WERI-Rb-1 (cell line): Measurements from ENCODE around the gene IQSEC1.
"Not testable (repeated sequence)": the region's sequence is repeated elsewhere in the genome, so short reads cannot be mapped to it uniquely, and the experiment has no call there.

Experiments used
- DNase-seq: peaks from one replicate; pipeline ENCODE4 v3.0.0-alpha.2; 2020
- H3K27ac ChIP-seq: fragments of 250-450 bp; sonication (Bioruptor Pico); 2 replicates; pipeline ENCODE4 v1.5.1; 2020; ENCODE audit warnings: mild to moderate bottlenecking, moderate library complexity
- H3K27me3 ChIP-seq: fragments of 250-450 bp; sonication (Bioruptor Pico); 2 replicates; pipeline ENCODE4 v1.5.1; 2021; ENCODE audit warnings: mild to moderate bottlenecking, low read depth, moderate library complexity; ENCODE audit not compliant: insufficient read depth, severe bottlenecking
- H3K36me3 ChIP-seq: fragments of 250-450 bp; sonication (Bioruptor Pico); 2 replicates; pipeline ENCODE4 v1.5.1; 2020; ENCODE audit warnings: mild to moderate bottlenecking, moderate library complexity
- H3K4me3 ChIP-seq: 2 replicates; pipeline ENCODE4 v1.5.1; 2011; ENCODE audit warnings: low read depth, mild to moderate bottlenecking, control low read depth, low read length
- H3K9me3 ChIP-seq: fragments of 250-450 bp; sonication (Bioruptor Pico); 2 replicates; pipeline ENCODE4 v1.5.1; 2021; ENCODE audit warnings: mild to moderate bottlenecking, moderate library complexity; ENCODE audit not compliant: severe bottlenecking
- TF ChIP-seq, protein P1 (sequence below): IDR thresholded peaks from 2 replicates; pipeline ENCODE4 v1.5.1; 2011; ENCODE audit warnings: low read depth, mild to moderate bottlenecking, control low read depth, inconsistent platforms, low read length

IQSEC1 gene

DNA sequence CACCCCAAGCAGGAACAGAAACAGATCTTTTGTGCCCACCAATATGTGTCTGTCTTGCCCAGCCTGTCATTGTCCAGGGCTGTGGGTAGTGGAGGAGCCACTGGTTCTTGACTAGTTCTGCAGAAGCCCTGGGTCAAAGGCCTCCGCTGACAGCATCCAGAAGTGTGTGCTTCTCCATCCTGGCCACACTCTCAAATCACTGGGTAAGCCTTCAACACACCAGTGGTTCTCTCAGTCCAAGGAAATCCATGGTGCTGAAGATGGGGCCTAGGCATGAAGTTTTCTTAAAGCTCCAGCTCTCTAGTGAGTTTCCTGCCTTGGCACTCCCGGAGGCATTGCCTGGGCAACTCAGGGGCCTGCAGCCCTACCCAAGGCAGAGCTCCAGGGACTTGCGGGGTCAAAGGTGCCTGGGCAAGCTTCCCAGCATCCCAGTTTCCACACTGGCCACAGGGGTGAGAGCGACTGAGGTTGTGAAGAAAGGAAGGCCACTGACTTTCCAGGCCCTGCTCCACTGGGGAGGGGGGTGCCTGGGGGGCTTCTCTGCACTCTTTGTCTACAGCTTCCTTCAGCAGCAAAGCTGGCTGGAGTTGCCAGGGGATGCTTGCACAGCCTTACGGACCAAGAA lies 193.9 kb downstream of the IQSEC1 start:
- no peak for DNase-seq
- H3K9me3 ChIP-seq = no peaks in the 10 kb centered on the region
- TF ChIP-seq, protein P1, sequence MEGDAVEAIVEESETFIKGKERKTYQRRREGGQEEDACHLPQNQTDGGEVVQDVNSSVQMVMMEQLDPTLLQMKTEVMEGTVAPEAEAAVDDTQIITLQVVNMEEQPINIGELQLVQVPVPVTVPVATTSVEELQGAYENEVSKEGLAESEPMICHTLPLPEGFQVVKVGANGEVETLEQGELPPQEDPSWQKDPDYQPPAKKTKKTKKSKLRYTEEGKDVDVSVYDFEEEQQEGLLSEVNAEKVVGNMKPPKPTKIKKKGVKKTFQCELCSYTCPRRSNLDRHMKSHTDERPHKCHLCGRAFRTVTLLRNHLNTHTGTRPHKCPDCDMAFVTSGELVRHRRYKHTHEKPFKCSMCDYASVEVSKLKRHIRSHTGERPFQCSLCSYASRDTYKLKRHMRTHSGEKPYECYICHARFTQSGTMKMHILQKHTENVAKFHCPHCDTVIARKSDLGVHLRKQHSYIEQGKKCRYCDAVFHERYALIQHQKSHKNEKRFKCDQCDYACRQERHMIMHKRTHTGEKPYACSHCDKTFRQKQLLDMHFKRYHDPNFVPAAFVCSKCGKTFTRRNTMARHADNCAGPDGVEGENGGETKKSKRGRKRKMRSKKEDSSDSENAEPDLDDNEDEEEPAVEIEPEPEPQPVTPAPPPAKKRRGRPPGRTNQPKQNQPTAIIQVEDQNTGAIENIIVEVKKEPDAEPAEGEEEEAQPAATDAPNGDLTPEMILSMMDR = no peak
- no peak overlapping the region for H3K4me3 ChIP-seq
- H3K27ac ChIP-seq = no peak overlapping the region
- H3K27me3 ChIP-seq = no peaks in the 10 kb centered on the region
- no peaks in the 10 kb centered on the region for H3K36me3 ChIP-seq

DNA sequence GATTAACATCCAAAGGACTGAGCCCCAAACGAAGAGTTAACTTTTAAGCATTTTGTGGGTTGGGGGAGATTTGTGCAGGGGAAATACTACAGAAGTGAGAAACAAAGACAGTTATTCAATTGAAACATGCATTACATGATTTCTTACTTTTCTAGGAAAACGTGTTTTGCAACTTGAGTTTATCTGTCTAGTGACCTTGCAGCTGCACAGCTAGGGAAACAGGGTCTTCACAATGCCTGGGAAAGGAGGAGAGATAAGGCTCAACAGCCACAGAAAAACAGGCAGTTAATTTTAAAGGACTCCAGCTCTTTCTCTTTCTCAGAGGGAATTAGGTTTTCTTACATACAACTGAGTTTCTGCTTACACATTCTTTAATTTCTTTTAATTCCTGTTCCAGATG lies 194.5 kb downstream of the IQSEC1 start:
- DNase-seq, H3K9me3 ChIP-seq, H3K27me3 ChIP-seq: not testable (repeated sequence)

DNA sequence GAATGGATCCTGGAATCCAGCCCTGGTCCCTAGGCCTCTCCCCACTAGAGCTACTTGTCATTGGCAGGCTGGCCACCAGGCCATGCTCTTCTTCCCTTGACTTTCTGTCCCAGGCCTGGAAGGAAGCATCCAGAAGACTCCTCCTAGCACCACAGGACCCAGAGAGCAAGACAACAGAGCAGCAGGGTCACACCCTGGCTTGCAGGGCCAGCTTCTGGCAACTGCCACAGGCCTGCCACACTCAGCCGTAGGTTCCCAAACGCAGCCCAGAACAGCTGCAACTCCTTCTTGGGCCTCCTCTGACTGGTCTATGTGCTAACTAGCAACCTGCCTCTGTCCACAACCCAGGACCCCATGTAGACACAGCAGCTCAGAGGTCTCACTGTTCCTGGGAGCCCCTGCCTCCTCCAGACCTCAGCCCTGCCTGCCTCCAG lies 195.1 kb downstream of the IQSEC1 start:
- TF ChIP-seq, protein P1 = 0 out of 2 replicates have a peak, but pooled peaks have one; percentile 3
- DNase-seq = no peak
- H3K27ac ChIP-seq = no peak overlapping the region
- no peaks in the 10 kb centered on the region for H3K9me3 ChIP-seq
- H3K36me3 ChIP-seq = no peaks in the 10 kb centered on the region
- no peak overlapping the region for H3K4me3 ChIP-seq
- H3K27me3 ChIP-seq = no peaks in the 10 kb centered on the region

More for the DNA sequence above, 194.5 kb downstream of the IQSEC1 start:
- H3K27ac ChIP-seq, H3K36me3 ChIP-seq, H3K4me3 ChIP-seq: not testable (repeated sequence)

DNA sequence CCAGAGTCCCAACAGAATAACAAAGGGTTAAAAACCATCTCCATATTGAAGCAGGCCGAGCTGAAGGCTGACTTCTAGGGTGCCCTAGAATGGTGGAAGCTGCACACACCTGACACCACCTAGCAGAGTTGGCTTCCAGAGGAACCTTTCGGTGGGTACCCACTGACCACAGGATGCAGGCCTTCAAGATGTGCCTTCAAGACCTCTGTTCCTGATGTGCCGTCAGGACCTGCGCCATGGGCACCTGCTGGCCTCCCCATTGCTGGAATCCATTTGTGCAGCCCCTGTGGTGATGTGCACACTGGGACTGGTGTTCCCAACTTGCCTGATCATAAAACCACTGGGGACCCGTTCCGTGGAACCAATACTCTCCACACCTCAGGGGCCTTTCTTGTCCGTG lies 196.2 kb downstream of the IQSEC1 start:
- Histone ChIP-seq H3K9me3 (no peaks in the 10 kb centered on the region), H3K27me3 (no peaks in the 10 kb centered on the region), H3K4me3 (no peak overlapping the region), H3K36me3 (no peaks in the 10 kb centered on the region), H3K27ac (no peak overlapping the region)
- TF ChIP-seq, protein P1 = no peak
- no peak for DNase-seq

DNA sequence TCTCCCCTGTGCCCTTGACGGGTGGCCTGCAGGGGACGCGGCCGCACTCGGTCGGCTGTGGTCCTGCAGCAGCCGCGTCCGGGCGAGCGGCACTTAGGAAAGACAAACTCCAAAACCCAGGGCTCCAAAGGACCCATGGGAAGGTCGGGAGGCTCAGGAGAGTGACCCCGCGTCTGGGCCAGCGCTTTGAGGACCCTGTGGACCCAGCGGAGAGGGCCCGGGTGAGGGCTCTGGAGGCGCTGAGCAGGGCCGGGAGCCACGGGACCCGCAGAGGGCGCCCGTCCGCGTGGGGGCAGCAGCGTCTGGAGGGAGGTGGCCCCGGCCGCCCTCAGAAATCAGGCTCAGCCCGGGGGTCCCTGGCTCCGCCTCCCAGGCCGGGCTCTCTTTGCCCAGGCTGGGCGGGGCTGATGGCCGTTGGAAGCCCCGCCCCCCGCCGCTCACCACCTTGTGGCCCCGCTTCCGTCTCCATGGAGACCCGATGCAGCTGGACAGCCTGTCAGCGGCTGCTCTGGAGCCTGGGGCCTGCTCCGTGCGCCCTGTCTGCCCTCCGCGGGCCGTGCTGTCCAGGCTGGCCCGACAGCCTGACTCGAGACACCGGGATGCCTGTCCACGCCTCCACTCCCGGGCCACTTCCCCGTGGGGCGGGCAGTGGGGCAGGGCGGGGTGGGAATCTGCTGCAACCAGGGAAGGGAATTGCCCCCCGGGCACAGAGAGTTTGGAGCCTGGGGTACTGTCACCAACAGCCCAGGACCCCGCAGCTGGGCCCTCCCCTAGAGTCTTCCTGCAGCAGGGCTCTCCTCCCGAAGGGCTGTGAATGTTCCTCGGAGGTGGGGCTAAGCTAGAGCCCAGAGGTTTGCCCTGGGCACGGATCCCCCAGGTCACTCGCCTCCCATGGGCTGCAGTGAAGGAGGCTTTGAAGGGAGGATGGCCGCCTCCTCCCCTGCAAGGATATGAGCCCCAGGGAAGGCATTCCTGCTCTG lies 197.1 kb downstream of the IQSEC1 start:
- Histone ChIP-seq H3K9me3 (no peaks in the 10 kb centered on the region), H3K36me3 (no peaks in the 10 kb centered on the region), H3K27ac (no peak overlapping the region), H3K27me3 (no peaks in the 10 kb centered on the region), H3K4me3 (no peak overlapping the region)
- TF ChIP-seq, protein P1 = no peak
- DNase-seq = no peak

DNA sequence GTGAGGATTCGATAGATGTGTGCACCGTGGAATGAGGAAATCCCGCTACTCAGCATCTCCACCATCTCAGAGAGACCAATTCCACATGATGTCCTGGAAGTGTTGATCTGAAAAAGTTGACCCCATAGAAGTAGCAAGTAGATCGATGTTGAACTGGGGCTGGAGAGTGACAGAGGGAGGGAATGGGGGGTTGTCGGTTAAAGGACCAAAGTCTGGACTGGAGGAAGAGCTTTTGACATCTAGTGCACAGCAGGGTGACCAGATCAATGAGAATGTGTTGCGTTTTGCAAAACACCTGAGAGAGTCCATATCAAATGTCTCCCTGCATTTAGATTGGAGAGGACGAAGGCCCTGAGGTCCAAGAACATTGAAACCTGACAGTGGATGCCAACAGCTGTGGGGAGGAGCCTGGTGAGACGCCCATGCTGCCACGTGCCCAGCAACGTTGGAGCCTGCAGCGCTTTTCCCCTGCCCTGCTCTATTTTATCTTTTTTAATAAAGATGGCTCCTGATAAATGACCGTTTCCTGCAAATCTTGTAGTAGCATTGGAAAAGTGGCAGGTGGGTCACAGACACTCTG lies 201.7 kb downstream of the IQSEC1 start:
- Histone ChIP-seq H3K27me3 (no peaks in the 10 kb centered on the region), H3K9me3 (no peaks in the 10 kb centered on the region), H3K27ac (no peak overlapping the region), H3K36me3 (no peaks in the 10 kb centered on the region), H3K4me3 (no peak overlapping the region)
- TF ChIP-seq, protein P1 = no peak
- DNase-seq = no peak
